Vagina (tissue), 2 donors: ENCODE data around the gene CALCOCO2. TPM values are rescaled to one million over a fixed set of nuclear protein-coding genes. Genes with fewer than 3 reads are reported as not detected.

Source experiments
- DNase-seq, 2 donors: peaks; one replicate each; pipeline ENCODE4 v3.0.0-alpha.2; 2017; ENCODE audit errors: extremely low spot score in 2 of 2
- H3K27ac ChIP-seq: fragments of 200-600 bp; sonication (generic); one replicate; pipeline ENCODE4 v1.5.1; 2019
- H3K27me3 ChIP-seq: fragments of 200-600 bp; sonication (generic); one replicate; pipeline ENCODE4 v1.5.1; 2019
- H3K36me3 ChIP-seq, 2 donors: fragments of 200-600 bp; sonication (generic); one replicate each; pipeline ENCODE4 v1.5.1; 2017 to 2019
- H3K4me1 ChIP-seq: fragments of 200-600 bp; sonication (generic); one replicate; pipeline ENCODE4 v1.5.1; 2019
- H3K4me3 ChIP-seq, 2 donors: fragments of 200-600 bp; sonication (generic); 1 replicate in 1 of 2; 2 replicates in 1 of 2; pipeline ENCODE4 v1.5.1; 2016 to 2019
- H3K9me3 ChIP-seq: fragments of 200-600 bp; sonication (generic); one replicate; pipeline ENCODE4 v1.5.1; 2019
- POLR2A ChIP-seq, 2 donors: fragments of 450-650 bp; IDR thresholded peaks; one replicate each; pipeline ENCODE4 v1.6.1; 2017; ENCODE audit warnings: antibody characterized with exemption in 2 of 2, mild to moderate bottlenecking in 2 of 2, moderate library complexity in 2 of 2
- POLR2AphosphoS5 ChIP-seq, 2 donors: sonication (generic); formaldehyde crosslinking; IDR thresholded peaks; one replicate each; pipeline ENCODE4 v1.9.0; 2017; ENCODE audit warnings: antibody characterized with exemption in 2 of 2, mild to moderate bottlenecking in 2 of 2, low read depth in 1 of 2; ENCODE audit not compliant: insufficient read depth in 1 of 2
- intact Hi-C: fragments of 100-400 bp; cut with DNase I; formaldehyde crosslinking; loops from one replicate; pipeline ENCODE4 v1.15.1; 2023
- total RNA-seq: library from RNA; depleted of rRNA; stranded (reverse); fragments of >200 nt; gene quantifications from one replicate; pipeline ENCODE4 v1.2.3, GENCODE V29; 2016
- TF ChIP-seq, protein P1 (sequence below), 3 experiments: fragments of 450-650 bp in 2 of 3; fragments of 200-600 bp in 1 of 3; sonication (generic) in 1 of 3; IDR thresholded peaks; one replicate each; pipeline ENCODE4 v1.5.1; 2017 to 2019; ENCODE audit warnings: antibody characterized with exemption in 3 of 3, mild to moderate bottlenecking in 2 of 3, moderate library complexity in 2 of 3

CALCOCO2 gene
- total RNA-seq, 1 donor from 2014 or later = 140 TPM

DNA sequence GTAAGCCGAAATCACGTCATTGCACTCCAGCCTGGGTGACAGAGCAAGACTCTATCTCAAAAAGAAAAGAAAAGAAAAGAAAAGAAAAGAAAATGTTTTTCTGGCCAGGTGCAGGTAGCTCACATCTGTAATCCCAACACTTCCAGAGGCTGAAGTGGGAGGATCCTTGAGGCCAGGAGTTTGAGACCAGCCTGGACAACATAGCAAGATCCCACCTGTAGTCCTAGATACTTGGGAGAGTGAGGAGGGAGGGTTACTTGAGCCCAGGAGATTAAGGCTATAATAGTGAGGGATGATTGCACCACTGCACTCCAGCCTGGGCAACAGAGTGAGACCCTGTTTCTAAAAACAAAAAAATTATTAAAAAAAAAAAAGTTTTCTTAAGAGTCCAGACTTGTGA is 59.3 kb downstream of the CALCOCO2 start:
- intact Hi-C loops = no loop called here
- TF ChIP-seq, protein P1, sequence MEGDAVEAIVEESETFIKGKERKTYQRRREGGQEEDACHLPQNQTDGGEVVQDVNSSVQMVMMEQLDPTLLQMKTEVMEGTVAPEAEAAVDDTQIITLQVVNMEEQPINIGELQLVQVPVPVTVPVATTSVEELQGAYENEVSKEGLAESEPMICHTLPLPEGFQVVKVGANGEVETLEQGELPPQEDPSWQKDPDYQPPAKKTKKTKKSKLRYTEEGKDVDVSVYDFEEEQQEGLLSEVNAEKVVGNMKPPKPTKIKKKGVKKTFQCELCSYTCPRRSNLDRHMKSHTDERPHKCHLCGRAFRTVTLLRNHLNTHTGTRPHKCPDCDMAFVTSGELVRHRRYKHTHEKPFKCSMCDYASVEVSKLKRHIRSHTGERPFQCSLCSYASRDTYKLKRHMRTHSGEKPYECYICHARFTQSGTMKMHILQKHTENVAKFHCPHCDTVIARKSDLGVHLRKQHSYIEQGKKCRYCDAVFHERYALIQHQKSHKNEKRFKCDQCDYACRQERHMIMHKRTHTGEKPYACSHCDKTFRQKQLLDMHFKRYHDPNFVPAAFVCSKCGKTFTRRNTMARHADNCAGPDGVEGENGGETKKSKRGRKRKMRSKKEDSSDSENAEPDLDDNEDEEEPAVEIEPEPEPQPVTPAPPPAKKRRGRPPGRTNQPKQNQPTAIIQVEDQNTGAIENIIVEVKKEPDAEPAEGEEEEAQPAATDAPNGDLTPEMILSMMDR (IDR thresholded peaks at IDR 0.05) = no peak
- TF ChIP-seq POLR2A (IDR thresholded peaks at IDR 0.05) = no peak
- no peak for TF ChIP-seq POLR2AphosphoS5 (IDR thresholded peaks at IDR 0.05; ENCODE audit: insufficient read depth in 1 of 2, low read depth in 1 of 2)

DNA sequence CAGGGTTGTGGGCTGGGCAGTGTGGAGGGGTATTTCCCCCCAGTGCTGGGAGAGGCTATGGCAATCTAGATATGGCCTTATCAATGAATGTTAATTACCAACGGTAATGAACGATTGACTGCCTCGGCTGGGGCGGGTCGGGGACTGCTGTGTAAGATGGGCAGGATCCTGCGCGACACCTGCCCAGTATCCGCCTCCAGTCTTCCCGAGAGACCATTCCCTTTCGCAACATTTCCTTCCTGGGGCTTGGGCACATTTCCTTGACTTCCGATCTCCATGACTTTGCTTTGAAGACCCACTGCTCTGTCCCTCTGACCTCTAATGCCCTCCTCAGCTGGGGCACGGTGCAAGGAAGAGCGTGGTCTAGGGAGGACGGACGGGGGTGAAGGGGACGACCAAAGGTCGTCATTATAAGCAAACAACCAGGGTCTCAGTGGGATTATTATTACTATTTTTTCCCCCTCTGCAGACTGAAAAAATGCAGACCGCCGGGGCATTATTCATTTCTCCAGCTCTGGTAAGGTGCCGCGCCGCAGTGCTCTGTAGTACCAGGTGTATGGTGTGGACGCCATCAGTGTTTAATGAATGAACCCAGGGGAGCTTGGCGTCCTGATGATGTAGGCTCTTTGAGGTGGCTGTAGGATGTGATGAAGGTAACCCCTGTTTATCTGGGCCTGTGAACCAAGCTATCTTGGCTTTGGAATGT is 62.3 kb downstream of the CALCOCO2 start:
- peaks cover 23% of the 10 kb centered on the region for H3K4me1 ChIP-seq
- H3K27me3 ChIP-seq = no peaks in the 10 kb centered on the region
- intact Hi-C loops = no loop called here
- no peak for DNase-seq
- peak overlapping the region; percentile 56 for H3K27ac ChIP-seq
- TF ChIP-seq POLR2AphosphoS5 (IDR thresholded peaks at IDR 0.05; ENCODE audit: insufficient read depth in 1 of 2, low read depth in 1 of 2) = no peak
- TF ChIP-seq, protein P1 (IDR thresholded peaks at IDR 0.05) = no peak
- no peak for TF ChIP-seq POLR2A (IDR thresholded peaks at IDR 0.05)
- no peaks in the 10 kb centered on the region for H3K9me3 ChIP-seq
- H3K4me3 ChIP-seq = peak overlapping the region; percentile 73 to 94
- peaks cover 0 to 15% of the 10 kb centered on the region in 2 donors for H3K36me3 ChIP-seq

More for the DNA sequence above, 59.3 kb downstream of the CALCOCO2 start:
- peaks cover 0 to under 1% of the 10 kb centered on the region in 2 donors for H3K36me3 ChIP-seq
- DNase-seq = no peak
- no peak overlapping the region for H3K27ac ChIP-seq
- H3K4me1 ChIP-seq = peaks cover 23% of the 10 kb centered on the region
- no peaks in the 10 kb centered on the region for H3K9me3 ChIP-seq
- no peak overlapping the region for H3K4me3 ChIP-seq
- no peaks in the 10 kb centered on the region for H3K27me3 ChIP-seq

DNA sequence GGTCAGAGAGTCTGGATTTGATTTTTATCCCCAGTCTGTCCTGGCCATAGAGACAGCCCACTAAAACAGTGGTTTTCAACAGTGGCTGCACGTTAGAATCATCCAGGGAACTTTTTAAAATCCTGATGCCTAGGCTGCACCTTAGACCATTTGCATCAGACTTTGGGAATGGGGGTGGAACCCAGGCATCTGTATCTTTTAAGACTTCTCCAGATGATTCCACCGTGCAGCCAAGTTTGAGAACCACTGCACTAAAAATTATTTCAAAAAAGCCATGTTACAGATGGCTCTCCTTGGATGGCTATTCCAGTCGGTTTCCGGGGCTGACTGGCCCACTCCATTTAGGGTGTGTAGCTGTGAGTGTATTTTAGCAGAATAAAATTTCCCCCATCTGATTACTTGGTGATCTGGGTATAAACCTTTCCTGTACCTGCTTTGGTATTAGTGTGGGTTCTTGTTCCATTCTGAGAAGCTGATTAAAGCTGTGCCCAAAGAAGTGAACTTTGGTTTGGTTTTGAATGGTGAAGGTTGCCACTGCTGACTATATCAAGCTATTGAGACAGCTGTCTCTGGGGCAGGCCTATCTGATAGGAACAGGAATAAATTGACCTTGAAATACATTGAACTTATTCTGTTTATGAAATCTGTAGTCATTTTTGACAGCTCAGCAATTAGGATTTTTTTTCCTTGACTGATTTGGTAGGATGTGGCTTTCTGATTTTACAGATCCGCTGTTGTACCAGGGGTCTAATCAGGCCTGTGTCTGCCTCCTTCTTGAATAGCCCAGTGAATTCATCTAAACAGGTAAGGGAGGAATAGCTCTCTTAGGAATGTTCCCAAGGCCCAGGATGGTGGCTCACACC is 63.0 kb downstream of the CALCOCO2 start:
- TF ChIP-seq, protein P1 (IDR thresholded peaks at IDR 0.05) = no peak
- no peak for TF ChIP-seq POLR2A (IDR thresholded peaks at IDR 0.05)
- no peak for TF ChIP-seq POLR2AphosphoS5 (IDR thresholded peaks at IDR 0.05; ENCODE audit: insufficient read depth in 1 of 2, low read depth in 1 of 2)
- Histone ChIP-seq H3K27me3 (no peaks in the 10 kb centered on the region), H3K9me3 (no peaks in the 10 kb centered on the region), H3K4me1 (peaks cover 23% of the 10 kb centered on the region), H3K36me3 (peaks cover 0 to 19% of the 10 kb centered on the region in 2 donors), H3K4me3 (peak overlapping the region; percentile 73 to 94), H3K27ac (no peak overlapping the region)
- no peak for DNase-seq
- intact Hi-C loops = no loop called here

DNA sequence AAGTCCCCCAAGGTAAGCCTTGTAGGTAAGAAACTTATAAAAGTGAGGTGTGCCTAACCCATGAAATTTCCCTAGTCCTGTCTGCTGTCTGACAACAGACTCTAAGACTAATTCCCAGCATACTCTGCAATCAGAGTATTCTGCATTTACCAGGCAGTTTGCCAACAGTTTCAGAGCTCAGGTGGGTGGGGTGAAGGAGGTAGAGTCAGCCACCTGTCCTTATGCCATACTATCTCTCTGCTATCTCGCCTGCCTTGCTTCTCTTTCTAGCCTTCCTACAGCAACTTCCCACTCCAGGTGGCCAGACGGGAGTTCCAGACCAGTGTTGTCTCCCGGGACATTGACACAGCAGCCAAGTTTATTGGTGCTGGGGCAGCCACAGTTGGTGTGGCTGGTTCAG is 64.1 kb downstream of the CALCOCO2 start:
- DNase-seq = no peak
- no peak overlapping the region for H3K27ac ChIP-seq
- H3K4me3 ChIP-seq = no peak overlapping the region
- H3K27me3 ChIP-seq = no peaks in the 10 kb centered on the region
- H3K4me1 ChIP-seq = peaks cover 23% of the 10 kb centered on the region
- no peak for TF ChIP-seq POLR2A (IDR thresholded peaks at IDR 0.05)
- TF ChIP-seq, protein P1 (IDR thresholded peaks at IDR 0.05) = no peak
- H3K9me3 ChIP-seq = no peaks in the 10 kb centered on the region
- intact Hi-C loops = no loop called here
- H3K36me3 ChIP-seq = peaks cover 0 to 19% of the 10 kb centered on the region in 2 donors
